HepG2 (cell line): ENCODE data around the gene MAP4K3. TPM values are rescaled to one million over a fixed set of nuclear protein-coding genes. Genes with fewer than 3 reads are reported as not detected.
A peak's percentile ranks its signal among the peaks of the same experiment; 100 is the strongest.

ENCODE experiments used
- HOXA5 ChIP-seq: sonication (generic); formaldehyde crosslinking; IDR thresholded peaks from 2 replicates; pipeline ENCODE4 v1.4.0; 2020; ENCODE audit warnings: missing genetic modification reagents
- KIAA2018 ChIP-seq: sonication (generic); formaldehyde crosslinking; IDR thresholded peaks from 2 replicates; pipeline ENCODE4 v1.5.0; 2020; ENCODE audit warnings: mild to moderate bottlenecking, missing genetic modification reagents, borderline replicate concordance
- LRRFIP1 ChIP-seq: sonication (generic); formaldehyde crosslinking; conservative IDR thresholded peaks from 2 replicates; pipeline ENCODE4 v1.4.0; 2020; ENCODE audit warnings: missing genetic modification reagents
- MAX ChIP-seq: IDR thresholded peaks from 2 replicates; pipeline ENCODE4 v1.6.1; 2012; ENCODE audit warnings: inconsistent platforms
- SIN3A ChIP-seq: IDR thresholded peaks from 2 replicates; pipeline ENCODE4 v1.6.1; 2011; ENCODE audit warnings: low read depth, mild to moderate bottlenecking, control low read depth, low read length, borderline replicate concordance
- XRCC5 ChIP-seq: fragments of 200-400 bp; formaldehyde crosslinking; optimal IDR thresholded peaks from 2 replicates; pipeline ENCODE3; 2017; ENCODE audit warnings: mild to moderate bottlenecking, low read length
- ZFP1 ChIP-seq: IDR thresholded peaks from 2 replicates; pipeline ENCODE4 v1.6.1; 2016
- ZFP62 ChIP-seq: sonication (generic); formaldehyde crosslinking; IDR thresholded peaks from 2 replicates; pipeline ENCODE4 v1.4.0; 2020; ENCODE audit warnings: missing genetic modification reagents
- ZNF256 ChIP-seq: sonication (generic); formaldehyde crosslinking; conservative IDR thresholded peaks from 2 replicates; pipeline ENCODE4 v1.4.0; 2020; ENCODE audit warnings: missing genetic modification reagents
- ZNF276 ChIP-seq: sonication (generic); formaldehyde crosslinking; IDR thresholded peaks from 2 replicates; pipeline ENCODE4 v1.4.0; 2020; ENCODE audit warnings: mild to moderate bottlenecking, low read depth, missing genetic modification reagents
- ZNF547 ChIP-seq: sonication (generic); formaldehyde crosslinking; IDR thresholded peaks from 2 replicates; pipeline ENCODE4 v1.5.1; 2020; ENCODE audit warnings: mild to moderate bottlenecking, missing genetic modification reagents
- ZNF577 ChIP-seq: sonication (generic); formaldehyde crosslinking; IDR thresholded peaks from 2 replicates; pipeline ENCODE4 v1.4.0; 2020; ENCODE audit warnings: mild to moderate bottlenecking, low read depth, missing genetic modification reagents, borderline replicate concordance
- ZNF883 ChIP-seq: sonication (generic); formaldehyde crosslinking; IDR thresholded peaks from 2 replicates; pipeline ENCODE4 v1.5.1; 2020; ENCODE audit warnings: mild to moderate bottlenecking, missing genetic modification reagents; ENCODE audit errors: not compliant biosample characterization
- ZSCAN30 ChIP-seq: sonication (generic); formaldehyde crosslinking; IDR thresholded peaks from 2 replicates; pipeline ENCODE4 v1.5.0; 2020; ENCODE audit warnings: mild to moderate bottlenecking, missing genetic modification reagents
- polyA plus RNA-seq, 8 experiments: library from polyadenylated mRNA; depleted of rRNA in 3 of 8; stranded (reverse) in 7 of 8; unstranded in 1 of 8; fragments of >200 nt; fragmentation: Illumina TruSeq in 4 of 8; extraction: Trizol in 4 of 8; gene quantifications; 2 replicates each; pipeline versions ENCODE4 v1.2.1 to v1.2.3, GENCODE V29; 2011 to 2016; ENCODE audit warnings: low read depth in 4 of 8, missing spikeins in 1 of 8, mixed read lengths in 1 of 8; ENCODE audit not compliant: insufficient read depth in 1 of 8
- total RNA-seq, 5 experiments: library from RNA; depleted of rRNA; stranded (reverse); fragments of >200 nt; fragmentation: Illumina TruSeq; extraction: Trizol; gene quantifications; 2 replicates each; pipeline ENCODE4 v1.2.3, GENCODE V29; 2016; ENCODE audit warnings: low read depth in 1 of 5

Gene MAP4K3
- total and polyA plus RNA-seq, 2 of the 13 experiments (the other 11 are each of a cell fraction or from before 2014, with no cell fraction given) = 45.9 to 53.2 TPM

- TF ChIP-seq KIAA2018 (CRISPR knock-in tag) = no peak
- no peak for TF ChIP-seq ZNF883
- TF ChIP-seq ZFP1 (CRISPR knock-in tag) = no peak
- TF ChIP-seq ZNF256 (CRISPR knock-in tag) = no peak
- TF ChIP-seq ZNF276 = 0 out of 2 replicates have a peak, but pooled peaks have one; percentile 20
- peak; percentile 74 for TF ChIP-seq MAX
- no peak; the same call in 1 of the 2 replicates for TF ChIP-seq HOXA5 (CRISPR knock-in tag)
- TF ChIP-seq ZFP62 = no peak
- no peak for TF ChIP-seq ZNF577 (CRISPR knock-in tag)
- TF ChIP-seq XRCC5 = peak; percentile 51
- TF ChIP-seq ZNF547 (CRISPR knock-in tag) = peak; percentile 85
- TF ChIP-seq LRRFIP1 (CRISPR knock-in tag) = no peak
- peak; percentile 87 for TF ChIP-seq SIN3A
- no peak for TF ChIP-seq ZSCAN30 (CRISPR knock-in tag)
Measured at GRCh38 chr2:39436592-39437521, at the start of gene MAP4K3 (continued).
